ENCODE measurements around the gene EEFSEC.

DNA sequence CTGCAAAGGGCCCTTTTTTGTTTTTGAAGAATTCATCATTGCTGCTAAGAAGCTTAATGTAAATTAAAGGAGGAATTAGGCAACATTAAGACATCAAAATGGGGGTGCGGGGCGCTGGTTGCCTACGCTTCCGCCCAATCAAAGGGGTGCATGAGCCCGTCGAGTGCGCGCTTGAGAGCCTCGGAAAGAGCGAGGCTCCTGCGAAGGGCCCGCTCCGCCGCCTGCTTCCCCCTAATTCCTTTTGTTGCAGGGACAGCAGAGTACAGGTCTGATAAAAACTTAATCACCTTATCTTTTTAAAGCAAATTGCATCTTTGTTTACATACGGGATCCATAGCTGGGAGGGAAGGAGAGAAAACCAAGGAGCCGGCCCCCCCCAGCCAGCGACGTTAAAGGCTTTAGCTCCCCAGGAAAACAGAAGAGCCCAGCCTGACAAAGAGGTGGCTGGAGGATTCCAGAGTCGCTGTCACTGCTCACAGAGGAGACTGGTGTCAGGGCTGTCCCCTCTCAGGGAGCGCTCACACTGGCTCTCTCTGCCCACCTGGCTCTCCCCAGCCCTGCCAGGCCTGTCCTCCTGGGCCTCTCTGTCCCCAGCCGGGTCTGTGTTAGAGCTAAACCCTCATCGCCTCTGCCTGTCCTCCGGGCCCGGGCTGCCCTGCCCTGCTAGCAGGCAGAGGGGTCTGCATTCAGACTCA is 246.1 kb downstream of the EEFSEC start:
- TF ChIP-seq, protein P1, sequence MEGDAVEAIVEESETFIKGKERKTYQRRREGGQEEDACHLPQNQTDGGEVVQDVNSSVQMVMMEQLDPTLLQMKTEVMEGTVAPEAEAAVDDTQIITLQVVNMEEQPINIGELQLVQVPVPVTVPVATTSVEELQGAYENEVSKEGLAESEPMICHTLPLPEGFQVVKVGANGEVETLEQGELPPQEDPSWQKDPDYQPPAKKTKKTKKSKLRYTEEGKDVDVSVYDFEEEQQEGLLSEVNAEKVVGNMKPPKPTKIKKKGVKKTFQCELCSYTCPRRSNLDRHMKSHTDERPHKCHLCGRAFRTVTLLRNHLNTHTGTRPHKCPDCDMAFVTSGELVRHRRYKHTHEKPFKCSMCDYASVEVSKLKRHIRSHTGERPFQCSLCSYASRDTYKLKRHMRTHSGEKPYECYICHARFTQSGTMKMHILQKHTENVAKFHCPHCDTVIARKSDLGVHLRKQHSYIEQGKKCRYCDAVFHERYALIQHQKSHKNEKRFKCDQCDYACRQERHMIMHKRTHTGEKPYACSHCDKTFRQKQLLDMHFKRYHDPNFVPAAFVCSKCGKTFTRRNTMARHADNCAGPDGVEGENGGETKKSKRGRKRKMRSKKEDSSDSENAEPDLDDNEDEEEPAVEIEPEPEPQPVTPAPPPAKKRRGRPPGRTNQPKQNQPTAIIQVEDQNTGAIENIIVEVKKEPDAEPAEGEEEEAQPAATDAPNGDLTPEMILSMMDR (conservative IDR thresholded peaks at IDR 0.05; ENCODE audit: low read depth in 2 of 2), result no peak
- no peak for TF ChIP-seq ETS1 (IDR thresholded peaks at IDR 0.05)
- TF ChIP-seq POLR2AphosphoS5 (IDR thresholded peaks at IDR 0.05; ENCODE audit: low read depth), result no peak
- TF ChIP-seq CREB1 (CRISPR knock-in tag; IDR thresholded peaks at IDR 0.05; ENCODE audit: low read depth), result no peak
- no peak for TF ChIP-seq STAT1 (IDR thresholded peaks at IDR 0.05; ENCODE audit: unreplicated experiment)
